ENCODE measurements around the gene SPATA31D4. TPM values are rescaled to one million over a fixed set of nuclear protein-coding genes. Genes with fewer than 3 reads are reported as not detected.
A peak's percentile ranks its signal among the peaks of the same experiment; 100 is the strongest.

The SPATA31D4 gene
- total RNA-seq, 1 donor from 2014 or later, result not detected

DNA sequence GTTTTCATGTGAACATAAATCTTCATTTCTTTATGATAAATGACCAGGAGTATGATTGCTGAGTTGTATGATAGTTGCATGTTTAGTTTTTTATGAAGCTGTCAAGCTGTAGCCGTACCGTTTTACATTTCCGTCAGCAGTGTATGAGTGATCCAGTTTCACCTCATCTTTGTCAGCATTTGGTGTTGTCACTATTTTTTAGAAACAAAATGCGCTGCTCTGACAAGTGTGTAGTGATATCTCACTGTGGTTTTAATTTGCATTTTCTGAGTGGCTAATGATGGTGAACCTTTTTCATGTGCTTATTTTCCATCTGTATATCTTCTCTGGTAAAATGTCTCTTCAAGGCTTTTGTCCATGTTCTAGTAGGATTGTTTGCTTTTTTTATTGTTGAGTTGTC, 53.7 kb downstream of the SPATA31D4 start:
- Histone ChIP-seq H3K9ac (ENCODE audit: low read depth in 1 of 3, low read length in 3 of 3) (no peak overlapping the region), H3K9me3 (ENCODE audit: control insufficient read depth in 3 of 3, low read length in 3 of 3) (no peaks in the 10 kb centered on the region), H3K27ac (ENCODE audit: low read depth, low read length) (no peak overlapping the region), H3K27me3 (ENCODE audit: control insufficient read depth in 3 of 3, insufficient read depth in 3 of 3, low read length in 3 of 3) (no peaks in the 10 kb centered on the region), H3K4me3 (ENCODE audit: low read length in 3 of 3) (no peak overlapping the region), H3K36me3 (ENCODE audit: control insufficient read depth in 3 of 3, insufficient read depth in 3 of 3, low read length in 3 of 3) (no peaks in the 10 kb centered on the region), H3K4me1 (ENCODE audit: control insufficient read depth in 3 of 3, insufficient read depth in 3 of 3, low read length in 3 of 3) (no peaks in the 10 kb centered on the region)

Small RNA genes within 50 kb of the gene (small RNA-seq; reads per million reads assigned to genes)
- gene RF00189 (0.28 reads per million, percentile 25 among the genes with 10 or more reads in this experiment), gene RNA5SP287 (not detected)

Other genes with a start within 250 kb of the SPATA31D4 start
- gene TLE1, start 238.9 kb upstream of the SPATA31D4 start, total RNA-seq, result 65.2 TPM
- gene SPATA31D3, start 15.1 kb downstream of the SPATA31D4 start, total RNA-seq, result not detected
- not detected for gene SPATA31D1, start 60.3 kb downstream of the SPATA31D4 start, total RNA-seq

Measured in skeletal muscle tissue (tissue), 5 donors.